ENCODE measurements around the gene PTPRD.

Gene PTPRD

GRCh38 chr9:8683496-8683895 lies 1929.3 kb downstream of the PTPRD start:
- no peak for DNase-seq (ENCODE audit: low read depth)

GRCh38 chr9:8680658-8681057 lies 1932.1 kb downstream of the PTPRD start:
- DNase-seq (ENCODE audit: low read depth): no peak

DNA sequence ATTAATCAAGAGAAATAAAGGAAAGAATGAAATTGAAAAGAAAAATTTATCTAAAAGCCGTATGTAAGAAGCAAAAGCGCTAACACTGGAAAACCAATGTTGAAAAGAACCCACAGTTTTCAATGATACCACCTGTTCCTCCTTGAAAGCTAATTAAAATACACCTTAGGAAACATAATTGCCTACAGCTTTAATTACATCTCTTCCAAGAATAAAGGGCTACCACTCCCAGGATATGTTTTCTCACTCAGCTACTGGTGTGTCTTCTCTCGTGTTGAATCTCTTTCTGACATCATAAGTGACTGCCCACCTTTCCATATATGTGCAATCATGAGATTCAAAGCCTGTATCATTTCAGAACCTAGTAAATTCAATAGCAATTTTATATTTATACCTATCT lies 1932.6 kb downstream of the PTPRD start:
- no peak for DNase-seq (ENCODE audit: low read depth)

- DNase-seq (ENCODE audit: low read depth): no peak
Measured at GRCh38 chr9:8679371-8679822, 1933.4 kb downstream of the PTPRD start.

- DNase-seq (ENCODE audit: low read depth): no peak
Measured at GRCh38 chr9:8677741-8678140, 1935.1 kb downstream of the PTPRD start.

- DNase-seq (ENCODE audit: low read depth): no peak
Measured at GRCh38 chr9:8674536-8674935, 1938.3 kb downstream of the PTPRD start.

DNA sequence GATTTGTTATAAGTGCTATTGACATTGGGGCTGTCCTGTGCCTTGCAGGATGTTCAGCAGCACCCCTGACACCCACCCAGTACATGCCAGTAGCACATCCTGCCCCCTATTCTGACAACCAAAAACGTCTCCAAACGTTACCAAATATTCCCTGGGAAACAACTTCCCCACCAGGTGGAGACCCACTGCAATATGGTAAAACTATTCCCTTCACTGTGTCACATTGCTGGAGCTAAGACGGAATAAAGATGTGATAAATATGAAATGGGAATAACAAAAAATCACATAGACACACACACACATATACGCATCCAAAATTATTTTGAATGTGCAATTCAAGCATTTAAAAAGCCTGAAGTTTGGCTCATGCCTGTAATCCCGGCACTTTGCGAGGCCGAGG lies 1939.0 kb downstream of the PTPRD start:
- DNase-seq (ENCODE audit: low read depth): no peak

GRCh38 chr9:8670751-8671150 lies 1942.1 kb downstream of the PTPRD start:
- DNase-seq (ENCODE audit: low read depth): no peak

DNA sequence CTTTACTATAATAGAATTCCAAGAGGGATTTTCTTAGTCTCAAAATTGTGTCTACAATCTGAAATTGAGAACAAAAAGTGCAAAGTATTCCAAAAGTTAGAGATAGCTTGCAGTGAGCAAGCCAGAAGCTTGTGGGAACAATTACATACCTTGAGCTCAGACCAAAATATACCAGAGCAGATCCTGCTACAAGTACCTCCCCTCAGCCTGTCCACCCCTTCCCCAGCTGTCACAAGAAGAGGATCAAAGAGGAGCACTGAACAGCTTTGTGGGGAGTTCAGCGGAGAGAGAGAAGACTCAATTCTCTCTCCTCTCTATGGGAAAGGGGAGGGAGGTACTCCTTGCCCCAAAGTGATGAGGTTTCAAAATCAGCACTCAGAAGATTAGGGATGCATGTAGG lies 1944.1 kb downstream of the PTPRD start:
- DNase-seq (ENCODE audit: low read depth): no peak

DNA sequence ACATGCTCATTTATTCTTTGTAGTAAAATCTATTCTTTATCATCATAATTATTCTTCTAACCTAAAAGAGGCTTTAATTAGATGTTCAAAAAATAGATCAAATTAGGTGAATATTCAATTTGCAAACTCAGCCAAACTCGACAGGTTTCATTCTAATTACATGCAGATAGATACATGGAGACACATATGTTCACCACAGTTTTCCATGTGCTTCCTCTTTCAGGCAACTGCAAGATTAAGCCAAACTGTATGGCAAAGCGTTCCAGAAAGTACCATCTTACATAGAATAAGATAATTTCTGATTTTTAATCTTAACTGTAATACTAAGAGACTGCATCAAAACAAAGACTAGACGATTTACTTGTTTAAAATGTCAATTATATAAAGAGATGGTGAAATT lies 1944.6 kb downstream of the PTPRD start:
- no peak for DNase-seq (ENCODE audit: low read depth)

DNA sequence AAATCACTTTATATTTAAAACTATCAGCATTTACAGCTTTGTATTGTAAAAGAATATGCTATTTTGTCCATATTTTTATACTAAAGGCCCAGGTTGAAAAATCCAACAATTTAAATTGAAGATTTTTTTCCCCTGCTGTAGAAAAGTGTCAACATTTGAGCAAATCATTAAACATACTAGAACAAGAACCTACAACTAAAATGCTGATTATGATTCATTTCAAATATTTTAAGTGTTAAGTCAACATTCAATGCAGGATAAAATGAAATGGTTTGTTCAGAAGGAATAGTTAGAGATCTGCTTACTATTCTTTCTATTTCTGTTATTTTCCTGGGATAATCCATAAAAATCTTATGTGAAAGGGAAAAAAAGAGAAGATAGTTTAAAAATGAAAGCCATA lies 1946.7 kb downstream of the PTPRD start:
- no peak for DNase-seq (ENCODE audit: low read depth)

DNA sequence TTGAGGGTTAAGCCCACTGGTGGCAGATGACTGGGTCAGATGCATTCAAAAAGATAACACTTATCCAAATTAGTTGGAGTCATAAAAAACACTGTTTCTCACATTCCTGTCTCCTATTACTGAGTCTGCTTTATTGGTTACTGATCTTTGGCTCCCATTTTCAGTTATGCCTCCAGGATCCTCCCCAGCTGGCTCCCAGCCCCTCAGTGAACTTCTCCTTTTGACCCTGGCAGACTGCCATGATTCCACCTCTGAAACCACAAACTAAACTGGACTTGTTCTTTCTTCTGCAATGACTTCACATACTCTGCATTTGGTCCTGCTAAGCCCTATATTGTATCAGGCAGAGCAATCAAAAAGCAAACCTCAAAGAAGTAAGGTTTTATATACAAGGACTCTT lies 1952.4 kb downstream of the PTPRD start:
- no peak for DNase-seq (ENCODE audit: low read depth)

GRCh38 chr9:8659108-8659507 lies 1953.7 kb downstream of the PTPRD start:
- no peak for DNase-seq (ENCODE audit: low read depth)

GRCh38 chr9:8655071-8655470 lies 1957.7 kb downstream of the PTPRD start:
- DNase-seq (ENCODE audit: low read depth): no peak

- DNase-seq (ENCODE audit: low read depth): no peak
Measured at GRCh38 chr9:8653855-8654254, 1958.9 kb downstream of the PTPRD start.

DNA sequence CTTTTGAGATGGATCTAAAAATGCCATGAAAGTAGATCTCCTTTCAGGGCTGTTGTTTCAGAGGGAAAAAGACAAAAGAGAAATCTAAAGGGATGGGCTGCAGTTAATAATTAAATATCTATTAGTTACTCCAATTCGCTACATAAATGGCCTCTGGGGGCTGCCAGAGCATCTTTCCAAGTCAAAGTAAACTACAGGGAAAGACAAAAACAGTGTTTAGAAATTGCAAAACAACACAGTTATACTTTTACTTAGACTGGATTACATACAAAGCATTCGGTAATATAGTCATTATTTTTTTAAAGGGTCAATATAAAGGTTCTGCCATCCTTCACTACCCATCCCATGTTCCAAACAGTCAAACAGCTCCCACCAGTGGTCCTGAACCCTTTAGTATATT lies 1959.7 kb downstream of the PTPRD start:
- DNase-seq (ENCODE audit: low read depth): no peak

GRCh38 chr9:8652255-8652654 lies 1960.5 kb downstream of the PTPRD start:
- DNase-seq (ENCODE audit: low read depth): no peak

GRCh38 chr9:8651846-8652215 lies 1961.0 kb downstream of the PTPRD start:
- DNase-seq (ENCODE audit: low read depth): no peak

DNA sequence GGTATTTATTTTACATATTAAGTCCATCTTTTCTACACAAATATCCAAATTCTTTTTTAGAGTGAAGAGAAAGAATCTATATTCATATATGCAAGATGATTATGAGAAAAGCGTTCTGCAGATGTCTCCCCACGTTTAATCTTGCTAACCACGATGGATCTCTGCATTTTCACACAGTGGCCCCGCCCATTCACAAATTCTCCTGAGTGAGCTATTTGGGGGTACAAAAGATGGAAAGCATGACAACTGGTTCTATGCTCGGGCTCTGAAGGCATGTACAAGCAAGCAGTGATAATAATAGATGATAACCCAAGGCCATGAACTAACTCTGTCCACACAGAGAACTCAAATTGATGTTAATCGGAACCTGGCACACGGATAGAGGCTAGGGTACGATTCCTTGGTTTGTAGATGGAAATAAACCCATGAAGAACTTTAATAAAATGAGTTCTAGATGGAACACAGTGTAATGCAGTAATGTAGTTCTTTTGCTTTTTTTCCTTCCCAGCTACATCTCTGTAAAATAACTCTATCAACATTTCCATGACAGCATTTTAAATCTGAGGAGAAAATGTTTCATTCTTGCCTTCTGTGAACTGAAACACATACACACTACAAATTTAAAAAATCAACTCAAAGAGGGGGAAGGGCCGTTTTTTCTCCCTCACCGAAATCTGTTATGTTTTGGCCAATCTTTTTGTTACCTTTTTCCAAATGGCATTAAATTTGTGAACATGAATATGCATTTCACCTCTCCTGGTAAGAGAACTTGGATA lies 1961.5 kb downstream of the PTPRD start:
- no peak for DNase-seq (ENCODE audit: low read depth)

DNA sequence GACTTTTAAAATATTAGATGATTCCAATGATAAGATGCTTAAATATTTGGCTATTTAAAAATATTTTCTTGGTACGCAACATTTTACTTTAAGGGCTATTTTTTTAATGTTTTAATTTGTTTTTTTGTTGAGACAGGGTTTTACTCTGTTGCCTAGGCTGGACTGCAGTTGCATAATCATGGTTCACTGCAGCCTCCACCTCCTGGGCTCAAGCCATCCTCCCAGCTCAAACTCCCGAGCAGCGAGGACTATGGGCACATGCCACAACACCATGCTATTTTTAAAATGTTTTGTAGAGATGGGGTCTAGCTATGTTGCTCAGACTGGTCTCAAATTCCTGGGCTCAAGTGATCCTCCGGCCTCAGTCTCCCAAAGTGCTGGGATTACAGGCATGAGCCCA lies 1963.0 kb downstream of the PTPRD start:
- no peak for DNase-seq (ENCODE audit: low read depth)

- DNase-seq (ENCODE audit: low read depth): no peak
Measured at GRCh38 chr9:8649160-8649559, 1963.6 kb downstream of the PTPRD start.

DNA sequence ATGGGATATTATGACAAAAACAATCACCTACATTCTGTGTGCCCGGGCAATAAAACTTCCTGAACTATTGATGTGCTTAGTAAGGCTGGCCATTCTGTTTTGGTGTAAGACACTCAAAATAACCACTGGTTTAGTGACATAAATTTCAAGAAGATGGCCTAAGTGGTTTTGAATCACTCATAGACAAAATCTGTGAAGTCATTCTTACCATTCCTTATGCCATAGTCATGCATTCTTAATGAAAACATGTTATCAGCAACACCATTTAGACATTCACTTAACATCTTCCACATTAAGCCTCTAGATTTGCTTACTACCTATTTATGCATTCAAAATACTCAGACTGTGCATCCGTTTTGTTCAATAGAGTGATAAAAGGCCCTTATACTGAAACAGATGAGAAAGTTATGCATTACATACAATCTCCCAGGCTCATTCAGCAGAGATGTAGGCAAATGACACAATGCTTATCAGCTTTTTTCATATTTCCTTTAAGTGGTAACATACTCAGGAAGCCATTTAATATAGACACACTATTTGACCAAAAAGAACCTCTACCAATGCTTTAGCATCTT lies 1964.4 kb downstream of the PTPRD start:
- no peak for DNase-seq (ENCODE audit: low read depth)

- DNase-seq (ENCODE audit: low read depth): no peak
Measured at GRCh38 chr9:8647824-8648223, 1965.0 kb downstream of the PTPRD start.

- DNase-seq (ENCODE audit: low read depth): no peak
Measured at GRCh38 chr9:8644571-8644970, 1968.2 kb downstream of the PTPRD start.
